Right atrium auricular region (tissue), 2 donors: ENCODE results near the gene SHISA3. TPM values are rescaled to one million over a fixed set of nuclear protein-coding genes. Genes with fewer than 3 reads are reported as not detected.

Source experiments
- DNase-seq: peaks from one replicate; pipeline ENCODE4 v3.0.0-alpha.2; 2019; ENCODE audit warnings: low spot score
- H3K27ac ChIP-seq, 2 donors: fragments of 200-600 bp; sonication (generic); 1 replicate in 1 of 2; 2 replicates in 1 of 2; pipeline ENCODE4 v1.5.1; 2016 to 2019
- H3K27me3 ChIP-seq, 2 donors: fragments of 200-600 bp; sonication (generic); one replicate each; pipeline versions ENCODE4 v1.5.1 to v1.6.0; 2017 to 2019
- H3K36me3 ChIP-seq: fragments of 200-600 bp; sonication (generic); one replicate; pipeline ENCODE4 v1.5.1; 2016
- H3K4me1 ChIP-seq, 2 donors: fragments of 200-600 bp; sonication (generic); one replicate each; pipeline versions ENCODE4 v1.5.1 to v1.6.0; 2017 to 2019
- H3K4me3 ChIP-seq, 2 donors: fragments of 200-600 bp; sonication (generic); 1 replicate in 1 of 2; 2 replicates in 1 of 2; pipeline ENCODE4 v1.5.1; 2017 to 2019; ENCODE audit warnings: mild to moderate bottlenecking in 1 of 2, moderate library complexity in 1 of 2
- H3K9me3 ChIP-seq, 2 donors: fragments of 200-600 bp; sonication (generic); one replicate each; pipeline ENCODE4 v1.5.1; 2019
- CTCF ChIP-seq, 2 donors: fragments of 200-600 bp; sonication (generic); IDR thresholded peaks; one replicate each; pipeline ENCODE4 v1.5.1; 2019; ENCODE audit warnings: antibody characterized with exemption in 2 of 2
- total RNA-seq, 2 donors: library from RNA; depleted of rRNA; stranded (reverse); fragments of >200 nt; gene quantifications; one replicate each; pipeline ENCODE4 v1.1.0, GENCODE V29; 2016

SHISA3 gene
- total RNA-seq, 2 donors from 2014 or later, result 14.5 to 15.5 TPM

GRCh38 chr4:42445038-42445437 lies 47.8 kb downstream of the SHISA3 start:
- no peak for TF ChIP-seq CTCF (IDR thresholded peaks at IDR 0.05)
- DNase-seq, result no peak
- Histone ChIP-seq H3K27ac (no peak overlapping the region), H3K4me3 (no peak overlapping the region), H3K36me3 (peaks cover 15% of the 10 kb centered on the region), H3K4me1 (no peaks in the 10 kb centered on the region), H3K9me3 (no peaks in the 10 kb centered on the region), H3K27me3 (no peaks in the 10 kb centered on the region)

DNA sequence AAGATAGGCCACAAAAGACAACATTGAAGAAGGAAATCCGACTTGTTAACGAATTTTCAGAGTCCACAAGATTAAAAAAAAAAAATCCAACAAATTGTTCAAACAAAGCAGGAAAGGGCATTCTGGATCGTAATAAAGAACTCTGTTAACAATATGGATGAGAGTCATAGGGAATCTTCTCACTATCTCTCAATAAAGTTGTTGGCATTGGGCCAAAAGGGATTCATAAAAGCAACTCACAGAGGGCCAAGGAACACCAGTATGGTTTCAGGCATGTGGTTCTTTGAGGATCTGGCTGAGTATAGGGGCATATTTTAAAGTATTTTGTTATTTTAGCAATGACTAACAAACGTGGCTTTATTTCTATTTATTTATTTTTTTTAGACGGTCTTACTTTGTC lies 49.5 kb downstream of the SHISA3 start:
- Histone ChIP-seq H3K36me3 (peaks cover 20% of the 10 kb centered on the region), H3K9me3 (no peaks in the 10 kb centered on the region), H3K4me3 (no peak overlapping the region), H3K27me3 (no peaks in the 10 kb centered on the region), H3K4me1 (no peaks in the 10 kb centered on the region), H3K27ac (no peak overlapping the region)
- no peak for TF ChIP-seq CTCF (IDR thresholded peaks at IDR 0.05)
- no peak for DNase-seq

Other genes with a start within 250 kb of the SHISA3 start
- under 1 TPM in 1 of 2 donors, not detected in 1; 0.04 TPM for gene BEND4, start 244.8 kb upstream of the SHISA3 start, total RNA-seq